Stomach (tissue), 9 donors: ENCODE results near the gene OGN. TPM values are rescaled to one million over a fixed set of nuclear protein-coding genes. Genes with fewer than 3 reads are reported as not detected.

Experiments
- DNase-seq, 2 donors: peaks; one replicate each; pipeline versions ENCODE4 v3.0.0 to v3.0.0-alpha.2; 2013 to 2019
- H3K27ac ChIP-seq, 5 donors: fragments of 200-600 bp in 4 of 5; sonication (generic) in 4 of 5; one replicate each; pipeline ENCODE4 v1.5.1; 2013 to 2019; ENCODE audit warnings: mild to moderate bottlenecking in 1 of 5, moderate library complexity in 1 of 5
- H3K27me3 ChIP-seq, 3 donors: fragments of 200-600 bp; sonication (generic); one replicate each; pipeline ENCODE4 v1.5.1; 2017 to 2019; ENCODE audit warnings: mixed run types in 1 of 3
- H3K36me3 ChIP-seq, 4 donors: fragments of 200-600 bp; sonication (generic); 1 replicate in 3 of 4; 2 replicates in 1 of 4; pipeline ENCODE4 v1.5.1; 2016 to 2019
- H3K4me1 ChIP-seq, 4 donors: fragments of 200-600 bp; sonication (generic); one replicate each; pipeline ENCODE4 v1.5.1; 2016 to 2019
- H3K4me3 ChIP-seq, 4 donors: fragments of 200-600 bp; sonication (generic) in 3 of 4; one replicate each; pipeline ENCODE4 v1.5.1; 2016 to 2019; ENCODE audit warnings: mild to moderate bottlenecking in 1 of 4
- H3K9me3 ChIP-seq, 4 donors: fragments of 200-600 bp; sonication (generic); one replicate each; pipeline ENCODE4 v1.5.1; 2016 to 2019
- CTCF ChIP-seq, 7 experiments: fragments of 450-650 bp in 4 of 7; fragments of 200-600 bp in 3 of 7; sonication (generic) in 3 of 7; IDR thresholded peaks; one replicate each; pipeline ENCODE4 v1.5.1; 2016 to 2019; ENCODE audit warnings: antibody characterized with exemption in 7 of 7, control low read depth in 2 of 7, mild to moderate bottlenecking in 1 of 7
- EP300 ChIP-seq: sonication (generic); formaldehyde crosslinking; IDR thresholded peaks from one replicate; pipeline ENCODE4 v1.6.1; 2017; ENCODE audit warnings: antibody characterized with exemption
- POLR2A ChIP-seq, 4 donors: fragments of 450-650 bp; IDR thresholded peaks; one replicate each; pipeline ENCODE4 v1.6.1; 2016; ENCODE audit warnings: antibody characterized with exemption in 4 of 4, control low read depth in 2 of 4, mild to moderate bottlenecking in 1 of 4, moderate library complexity in 1 of 4
- POLR2AphosphoS5 ChIP-seq, 3 donors: sonication (generic); formaldehyde crosslinking; IDR thresholded peaks; one replicate each; pipeline ENCODE4 v1.6.1; 2016; ENCODE audit warnings: antibody characterized with exemption in 3 of 3
- WGBS, 5 donors: extraction: QIAGEN DNeasy Blood & Tissue Kit in 3 of 5; methylation state at CpG; one replicate each; pipeline versions ENCODE4 v1.1.5 to v1.1.7; 2013 to 2018; 5-methylcytosine and 5-hydroxymethylcytosine counted together
- intact Hi-C: fragments of 100-400 bp; cut with DNase I; formaldehyde crosslinking; loops from one replicate; pipeline ENCODE4 v1.15.1; 2023; ENCODE audit warnings: low total_unique reads
- polyA plus RNA-seq, 3 donors: library from polyadenylated mRNA; stranded (reverse); fragments of 200-250 nt; gene quantifications; one replicate each; pipeline ENCODE4 v1.2.3, GENCODE V29; 2013
- total RNA-seq, 5 donors: library from RNA; depleted of rRNA; stranded (reverse); fragments of >200 nt; gene quantifications; one replicate each; pipeline versions ENCODE4 v1.1.0 to v1.2.3, GENCODE V29; 2014 to 2016
- donor health status: healthy with polysubstance abuse.
- donor health status: Bipolar disorder and iron deficiency.
- donor health status: healthy.

Gene OGN
- total and polyA plus RNA-seq, 8 donors, result 0.87 to 138 (median 7.4) TPM

- Histone ChIP-seq H3K27ac (peak overlapping the region in 2 of 5 donors; percentile 21 to 36), H3K27me3 (no peaks in the 10 kb centered on the region), H3K4me3 (no peak overlapping the region), H3K9me3 (no peaks in the 10 kb centered on the region), H3K36me3 (no peaks in the 10 kb centered on the region), H3K4me1 (peaks cover 0 to 30% (median 11%) of the 10 kb centered on the region in 4 donors)
- 29 to 56% (median 35%) methylated on average over 2 of the region's 2 CpGs for WGBS, 5 donors
- DNase-seq, result peak in 1 of 2 donors; percentile 85
- intact Hi-C loops, result no loop called here
- TF ChIP-seq POLR2AphosphoS5 (IDR thresholded peaks at IDR 0.05) (no peak), EP300 (no peak), POLR2A (IDR thresholded peaks at IDR 0.05) (no peak), CTCF (IDR thresholded peaks at IDR 0.05) (no peak)
These were observed 21.1 kb upstream of the OGN start for GRCh38 chr9:92425474-92425873.

GRCh38 chr9:92424340-92424739, 20.0 kb upstream of the OGN start, which contains the start of gene OMD:
OMD (minus strand) TSS chr9:92424471; CDS start chr9:92417558, 6,913 bp downstream.
- H3K9me3 ChIP-seq, result no peaks in the 10 kb centered on the region
- no peaks in the 10 kb centered on the region for H3K27me3 ChIP-seq
- peak within 1 kb of the TSS in 3 of 5 donors; percentile 17 to 36 (median 21) for H3K27ac ChIP-seq
- H3K4me3 ChIP-seq, result peak within 1 kb of the TSS; percentile 8 to 19 (median 12)
- TF ChIP-seq CTCF (IDR thresholded peaks at IDR 0.05) (no peak), EP300 (no peak), POLR2AphosphoS5 (IDR thresholded peaks at IDR 0.05) (no peak), POLR2A (IDR thresholded peaks at IDR 0.05) (no peak)
- WGBS, 5 donors, result 27 to 58% (median 28%) methylated on average over 1 of the region's 1 CpG
- intact Hi-C loops, result no loop called here
- H3K4me1 ChIP-seq, result peaks cover 0 to 30% (median 11%) of the 10 kb centered on the region in 4 donors
- no peak for DNase-seq
- no peaks in the 10 kb centered on the region for H3K36me3 ChIP-seq

- Histone ChIP-seq H3K27ac (no peak overlapping the region), H3K4me3 (peak overlapping the region; percentile 8 to 19 (median 12)), H3K36me3 (no peaks in the 10 kb centered on the region), H3K4me1 (peaks cover 0 to 30% (median 11%) of the 10 kb centered on the region in 4 donors), H3K9me3 (no peaks in the 10 kb centered on the region), H3K27me3 (no peaks in the 10 kb centered on the region)
- DNase-seq, result no peak
- intact Hi-C loops, result no loop called here
- 86 to 95% (median 90%) methylated on average over 2 of the region's 2 CpGs for WGBS, 5 donors
- TF ChIP-seq POLR2AphosphoS5 (IDR thresholded peaks at IDR 0.05) (no peak), CTCF (IDR thresholded peaks at IDR 0.05) (no peak), POLR2A (IDR thresholded peaks at IDR 0.05) (no peak), EP300 (no peak)
These were observed 19.2 kb upstream of the OGN start for GRCh38 chr9:92423612-92424011.

- H3K9me3 ChIP-seq, result no peaks in the 10 kb centered on the region
- H3K36me3 ChIP-seq, result no peaks in the 10 kb centered on the region
- H3K27me3 ChIP-seq, result no peaks in the 10 kb centered on the region
- H3K4me3 ChIP-seq, result peak overlapping the region in 1 of 4 donors; percentile 14
- no peak for DNase-seq
- 66 to 91% (median 80%) methylated on average over 2 of the region's 2 CpGs for WGBS, 5 donors
- TF ChIP-seq CTCF (IDR thresholded peaks at IDR 0.05) (no peak), POLR2A (IDR thresholded peaks at IDR 0.05) (no peak), EP300 (no peak), POLR2AphosphoS5 (IDR thresholded peaks at IDR 0.05) (no peak)
- intact Hi-C loops, result no loop called here
- peaks cover 0 to 30% (median 11%) of the 10 kb centered on the region in 4 donors for H3K4me1 ChIP-seq
- H3K27ac ChIP-seq, result no peak overlapping the region
These were observed 18.4 kb upstream of the OGN start for GRCh38 chr9:92422611-92423338.
